HepG2 (cell line): ENCODE data around the gene BAHD1. TPM values are rescaled to one million over a fixed set of nuclear protein-coding genes. Genes with fewer than 3 reads are reported as not detected.
A peak's percentile ranks its signal among the peaks of the same experiment; 100 is the strongest.

ENCODE experiments used
- ATAD3A ChIP-seq: sonication (generic); formaldehyde crosslinking; IDR thresholded peaks from 2 replicates; pipeline ENCODE4 v1.4.0; 2020; ENCODE audit warnings: missing genetic modification reagents
- EP300 ChIP-seq, 3 experiments: sonication (generic) in 1 of 3; formaldehyde crosslinking in 1 of 3; IDR thresholded peaks; 2 replicates each; pipeline versions ENCODE4 v1.5.1 to v1.6.1; 2011 to 2020; ENCODE audit warnings: low read depth in 2 of 3, low read length in 2 of 3, borderline replicate concordance in 1 of 3, improper control_type of control experiment in 1 of 3, mild to moderate bottlenecking in 1 of 3, missing genetic modification reagents in 1 of 3, moderate library complexity in 1 of 3
- IKZF1 ChIP-seq: fragments of 450-650 bp; IDR thresholded peaks from 2 replicates; pipeline ENCODE4 v1.7.1; 2016
- JDP2 ChIP-seq: sonication (generic); formaldehyde crosslinking; IDR thresholded peaks from 2 replicates; pipeline ENCODE4 v1.8.1; 2022; ENCODE audit warnings: missing genetic modification reagents, borderline replicate concordance
- KDM3A ChIP-seq: IDR thresholded peaks from 2 replicates; pipeline ENCODE4 v1.6.1; 2018; ENCODE audit warnings: low read depth, missing compliant biosample characterization
- MED13 ChIP-seq: sonication (generic); formaldehyde crosslinking; IDR thresholded peaks from 2 replicates; pipeline ENCODE4 v1.5.0; 2020; ENCODE audit warnings: missing genetic modification reagents
- NCOR1 ChIP-seq: fragments of 200-600 bp; sonication (generic); IDR thresholded peaks from 2 replicates; pipeline ENCODE4 v1.7.0; 2017; ENCODE audit warnings: antibody characterized with exemption, low read length, borderline replicate concordance
- NFYB ChIP-seq: sonication (generic); formaldehyde crosslinking; IDR thresholded peaks from 2 replicates; pipeline ENCODE4 v1.4.0; 2020; ENCODE audit warnings: missing genetic modification reagents
- NONO ChIP-seq, 2 experiments: fragments of 450-650 bp in 1 of 2; sonication (generic) in 1 of 2; formaldehyde crosslinking in 1 of 2; IDR thresholded peaks in 1 of 2; conservative IDR thresholded peaks in 1 of 2; 2 replicates each; pipeline versions ENCODE4 v1.6.1 to v1.8.0; 2017 to 2022; ENCODE audit warnings: mild to moderate bottlenecking in 1 of 2, missing genetic modification reagents in 1 of 2, moderate library complexity in 1 of 2
- PLRG1 ChIP-seq: fragments of 450-650 bp; conservative IDR thresholded peaks from 2 replicates; pipeline ENCODE4 v1.6.1; 2016
- SOX6 ChIP-seq, 2 experiments: fragments of 450-650 bp in 1 of 2; sonication (generic) in 1 of 2; formaldehyde crosslinking in 1 of 2; IDR thresholded peaks; 2 replicates each; pipeline versions ENCODE4 v1.4.0 to v1.6.1; 2017 to 2020; ENCODE audit warnings: antibody characterized with exemption in 1 of 2, mild to moderate bottlenecking in 1 of 2, missing genetic modification reagents in 1 of 2
- TBX2 ChIP-seq: sonication (generic); formaldehyde crosslinking; IDR thresholded peaks from 2 replicates; pipeline ENCODE4 v1.5.0; 2020; ENCODE audit warnings: missing genetic modification reagents, mild to moderate bottlenecking, borderline replicate concordance
- TRAFD1 ChIP-seq: sonication (generic); formaldehyde crosslinking; IDR thresholded peaks from 2 replicates; pipeline ENCODE4 v1.5.1; 2020; ENCODE audit warnings: missing genetic modification reagents, mild to moderate bottlenecking, borderline replicate concordance
- ZC3H4 ChIP-seq: sonication (generic); formaldehyde crosslinking; IDR thresholded peaks from 2 replicates; pipeline ENCODE4 v1.4.0; 2020; ENCODE audit warnings: missing genetic modification reagents, borderline replicate concordance
- ZNF207 ChIP-seq: fragments of 450-650 bp; IDR thresholded peaks from 2 replicates; pipeline ENCODE4 v1.6.1; 2016; ENCODE audit warnings: antibody characterized with exemption, borderline replicate concordance
- ZNF34 ChIP-seq: sonication (generic); formaldehyde crosslinking; IDR thresholded peaks from 2 replicates; pipeline ENCODE4 v1.4.0; 2020; ENCODE audit warnings: mild to moderate bottlenecking, missing genetic modification reagents, borderline replicate concordance
- ZNF432 ChIP-seq: sonication (generic); formaldehyde crosslinking; IDR thresholded peaks from 2 replicates; pipeline ENCODE4 v1.5.0; 2020; ENCODE audit warnings: missing genetic modification reagents, mild to moderate bottlenecking, borderline replicate concordance
- ZNF552 ChIP-seq: sonication (generic); formaldehyde crosslinking; IDR thresholded peaks from 2 replicates; pipeline ENCODE4 v1.9.0; 2022; ENCODE audit warnings: missing genetic modification reagents, mild to moderate bottlenecking, borderline replicate concordance
- ZNF580 ChIP-seq: IDR thresholded peaks from 2 replicates; pipeline ENCODE4 v1.6.1; 2016; ENCODE audit warnings: low read depth, borderline replicate concordance
- ZNF83 ChIP-seq: sonication (generic); formaldehyde crosslinking; IDR thresholded peaks from 2 replicates; pipeline ENCODE4 v1.4.0; 2020; ENCODE audit warnings: missing genetic modification reagents, mild to moderate bottlenecking, borderline replicate concordance
- polyA plus RNA-seq, 8 experiments: library from polyadenylated mRNA; depleted of rRNA in 3 of 8; stranded (reverse) in 7 of 8; unstranded in 1 of 8; fragments of >200 nt; fragmentation: Illumina TruSeq in 4 of 8; extraction: Trizol in 4 of 8; gene quantifications; 2 replicates each; pipeline versions ENCODE4 v1.2.1 to v1.2.3, GENCODE V29; 2011 to 2016; ENCODE audit warnings: low read depth in 4 of 8, missing spikeins in 1 of 8, mixed read lengths in 1 of 8; ENCODE audit not compliant: insufficient read depth in 1 of 8
- total RNA-seq, 5 experiments: library from RNA; depleted of rRNA; stranded (reverse); fragments of >200 nt; fragmentation: Illumina TruSeq; extraction: Trizol; gene quantifications; 2 replicates each; pipeline ENCODE4 v1.2.3, GENCODE V29; 2016; ENCODE audit warnings: low read depth in 1 of 5
- TF ChIP-seq, protein P1 (sequence below): sonication (generic); formaldehyde crosslinking; IDR thresholded peaks from 2 replicates; pipeline ENCODE4 v1.5.0; 2020; ENCODE audit warnings: mild to moderate bottlenecking, missing genetic modification reagents
- TF ChIP-seq, protein P2 (sequence below): sonication (generic); formaldehyde crosslinking; IDR thresholded peaks from 2 replicates; pipeline ENCODE4 v1.4.0; 2020; ENCODE audit warnings: missing genetic modification reagents

BAHD1 gene
- total and polyA plus RNA-seq, 2 of the 13 experiments (the other 11 are each of a cell fraction or from before 2014, with no cell fraction given): 3.3 to 8.7 TPM

- 0 out of 2 replicates have a peak, but pooled peaks have one; percentile 66 for TF ChIP-seq ZNF580 (CRISPR knock-in tag)
- no peak for TF ChIP-seq ZNF432 (CRISPR knock-in tag)
- TF ChIP-seq IKZF1: no peak
- TF ChIP-seq, protein P1, sequence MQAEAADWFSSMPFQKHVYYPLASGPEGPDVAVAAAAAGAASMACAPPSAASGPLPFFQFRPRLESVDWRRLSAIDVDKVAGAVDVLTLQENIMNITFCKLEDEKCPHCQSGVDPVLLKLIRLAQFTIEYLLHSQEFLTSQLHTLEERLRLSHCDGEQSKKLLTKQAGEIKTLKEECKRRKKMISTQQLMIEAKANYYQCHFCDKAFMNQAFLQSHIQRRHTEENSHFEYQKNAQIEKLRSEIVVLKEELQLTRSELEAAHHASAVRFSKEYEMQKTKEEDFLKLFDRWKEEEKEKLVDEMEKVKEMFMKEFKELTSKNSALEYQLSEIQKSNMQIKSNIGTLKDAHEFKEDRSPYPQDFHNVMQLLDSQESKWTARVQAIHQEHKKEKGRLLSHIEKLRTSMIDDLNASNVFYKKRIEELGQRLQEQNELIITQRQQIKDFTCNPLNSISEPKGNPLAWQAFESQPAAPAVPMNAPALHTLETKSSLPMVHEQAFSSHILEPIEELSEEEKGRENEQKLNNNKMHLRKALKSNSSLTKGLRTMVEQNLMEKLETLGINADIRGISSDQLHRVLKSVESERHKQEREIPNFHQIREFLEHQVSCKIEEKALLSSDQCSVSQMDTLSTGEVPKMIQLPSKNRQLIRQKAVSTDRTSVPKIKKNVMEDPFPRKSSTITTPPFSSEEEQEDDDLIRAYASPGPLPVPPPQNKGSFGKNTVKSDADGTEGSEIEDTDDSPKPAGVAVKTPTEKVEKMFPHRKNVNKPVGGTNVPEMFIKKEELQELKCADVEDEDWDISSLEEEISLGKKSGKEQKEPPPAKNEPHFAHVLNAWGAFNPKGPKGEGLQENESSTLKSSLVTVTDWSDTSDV (CRISPR knock-in tag): no peak
- no peak for TF ChIP-seq TRAFD1 (CRISPR knock-in tag)
- TF ChIP-seq KDM3A (CRISPR knock-in tag): 0 out of 2 replicates have a peak, but pooled peaks have one; percentile 52
- TF ChIP-seq ZNF552 (CRISPR knock-in tag): peak; percentile 83; the same call in 1 of the 2 replicates
- no peak for TF ChIP-seq ZNF207
- TF ChIP-seq NCOR1: no peak
- no peak for TF ChIP-seq JDP2 (CRISPR knock-in tag)
- TF ChIP-seq ATAD3A (CRISPR knock-in tag): no peak
- no peak for TF ChIP-seq ZNF83 (CRISPR knock-in tag)
- peak; percentile 98 for TF ChIP-seq NFYB (CRISPR knock-in tag)
- TF ChIP-seq TBX2 (CRISPR knock-in tag): peak; percentile 76; the same call in 1 of the 2 replicates
- TF ChIP-seq, protein P2, sequence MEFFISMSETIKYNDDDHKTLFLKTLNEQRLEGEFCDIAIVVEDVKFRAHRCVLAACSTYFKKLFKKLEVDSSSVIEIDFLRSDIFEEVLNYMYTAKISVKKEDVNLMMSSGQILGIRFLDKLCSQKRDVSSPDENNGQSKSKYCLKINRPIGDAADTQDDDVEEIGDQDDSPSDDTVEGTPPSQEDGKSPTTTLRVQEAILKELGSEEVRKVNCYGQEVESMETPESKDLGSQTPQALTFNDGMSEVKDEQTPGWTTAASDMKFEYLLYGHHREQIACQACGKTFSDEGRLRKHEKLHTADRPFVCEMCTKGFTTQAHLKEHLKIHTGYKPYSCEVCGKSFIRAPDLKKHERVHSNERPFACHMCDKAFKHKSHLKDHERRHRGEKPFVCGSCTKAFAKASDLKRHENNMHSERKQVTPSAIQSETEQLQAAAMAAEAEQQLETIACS (CRISPR knock-in tag): no peak
- no peak for TF ChIP-seq ZC3H4
- 0 out of 2 replicates have a peak, but pooled peaks have one; percentile 55 for TF ChIP-seq ZNF34
- no peak for TF ChIP-seq PLRG1
- TF ChIP-seq EP300 (IDR thresholded peaks at IDR 0.05; ENCODE audit: low read depth in 2 of 2, low read length in 2 of 2): 0 out of 4 replicates have a peak, but pooled peaks of 1 of the 2 experiments have one; percentile 36
- TF ChIP-seq EP300 (CRISPR knock-in tag; IDR thresholded peaks at IDR 0.05; ENCODE audit: borderline replicate concordance): no peak
- TF ChIP-seq MED13 (CRISPR knock-in tag): no peak
- TF ChIP-seq SOX6 (IDR thresholded peaks at IDR 0.05): no peak
- TF ChIP-seq SOX6 (CRISPR knock-in tag; IDR thresholded peaks at IDR 0.05): peak; percentile 43; the same call in 1 of the 2 replicates
- TF ChIP-seq NONO (IDR thresholded peaks at IDR 0.05): no peak
- peak; percentile 78; the same call in 1 of the 2 replicates for TF ChIP-seq NONO (CRISPR knock-in tag; conservative IDR thresholded peaks at IDR 0.05)
These were observed 35.0 kb upstream of the BAHD1 start, which contains the start of gene IVD (continued) for GRCh38 chr15:40405501-40406381.
